GM19351 (cell line): ENCODE measurements around the gene MITF.

ENCODE experiments used
- ATAC-seq: cut with Tn5 transposase; IDR thresholded peaks from one replicate; pipeline ENCODE4 v1.9.1; 2021; ENCODE audit warnings: mild to moderate bottlenecking, moderate library complexity; ENCODE audit not compliant: unreplicated experiment

MITF gene

GRCh38 chr3:69941439-69942176 is 202.3 kb downstream of the MITF start:
- ATAC-seq = no peak

GRCh38 chr3:69944931-69945493 is 205.7 kb downstream of the MITF start:
- ATAC-seq = no peak

GRCh38 chr3:69948246-69948862 is 209.1 kb downstream of the MITF start:
- no peak for ATAC-seq

DNA sequence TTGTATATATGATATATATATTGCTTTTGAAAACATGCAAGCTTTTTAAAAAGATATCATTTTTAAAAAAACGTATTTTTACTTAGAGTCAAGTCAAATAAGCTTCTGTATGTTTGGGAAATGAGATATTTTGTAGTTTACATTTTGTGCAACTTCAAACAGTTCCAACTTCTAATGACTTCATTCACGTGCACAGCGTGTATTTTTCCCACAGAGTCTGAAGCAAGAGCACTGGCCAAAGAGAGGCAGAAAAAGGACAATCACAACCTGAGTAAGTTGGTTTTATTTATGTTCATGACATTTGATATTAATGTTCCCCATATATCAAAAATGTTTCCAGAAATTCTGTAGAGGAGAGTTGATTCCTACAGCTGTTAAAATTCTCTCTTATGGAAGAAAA is 212.4 kb downstream of the MITF start:
- ATAC-seq = no peak

DNA sequence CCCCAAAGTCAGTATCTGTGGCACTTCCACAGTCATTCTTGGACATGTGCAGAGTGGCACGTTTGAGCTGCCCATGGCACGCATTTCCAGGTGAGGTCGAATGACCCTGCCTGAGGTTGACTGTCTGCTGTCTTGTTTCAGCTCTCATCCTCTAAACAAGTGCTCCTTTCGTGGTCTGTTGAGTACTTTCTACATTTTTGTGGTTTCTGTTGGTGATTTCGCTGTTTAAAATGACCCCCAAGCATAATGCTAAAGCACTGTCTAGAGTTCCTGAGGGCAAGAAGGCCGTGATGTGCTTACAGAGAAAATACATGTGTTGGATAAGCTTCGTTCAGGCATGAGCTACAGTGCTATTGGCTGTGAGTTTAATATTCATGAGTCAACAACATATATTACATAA is 220.3 kb downstream of the MITF start:
- no peak for ATAC-seq

GRCh38 chr3:69961706-69962439 is 222.6 kb downstream of the MITF start:
- no peak for ATAC-seq

- ATAC-seq = no peak
Observed at GRCh38 chr3:69963643-69964042, 224.4 kb downstream of the MITF start.

- ATAC-seq = no peak
Observed at GRCh38 chr3:69967156-69967555, 227.9 kb downstream of the MITF start.

DNA sequence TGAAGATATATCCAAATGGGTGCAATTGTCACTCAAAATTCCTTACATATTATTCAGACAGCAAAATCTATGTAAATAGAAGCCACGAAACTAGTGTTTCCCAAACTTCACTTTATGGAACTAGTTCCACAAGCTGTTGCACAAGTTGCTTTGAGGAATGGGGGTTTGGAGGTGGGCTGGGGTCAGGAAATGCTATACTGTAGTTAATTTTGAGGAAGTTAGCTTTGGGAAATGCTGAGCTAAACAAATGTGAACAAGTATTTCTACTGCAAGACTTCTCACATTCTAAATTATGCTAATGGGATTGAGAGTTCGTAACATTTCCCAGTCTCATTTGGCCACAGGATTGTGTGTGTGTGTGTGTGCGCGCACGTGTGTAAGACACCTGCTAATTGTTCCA is 231.6 kb downstream of the MITF start:
- no peak for ATAC-seq

DNA sequence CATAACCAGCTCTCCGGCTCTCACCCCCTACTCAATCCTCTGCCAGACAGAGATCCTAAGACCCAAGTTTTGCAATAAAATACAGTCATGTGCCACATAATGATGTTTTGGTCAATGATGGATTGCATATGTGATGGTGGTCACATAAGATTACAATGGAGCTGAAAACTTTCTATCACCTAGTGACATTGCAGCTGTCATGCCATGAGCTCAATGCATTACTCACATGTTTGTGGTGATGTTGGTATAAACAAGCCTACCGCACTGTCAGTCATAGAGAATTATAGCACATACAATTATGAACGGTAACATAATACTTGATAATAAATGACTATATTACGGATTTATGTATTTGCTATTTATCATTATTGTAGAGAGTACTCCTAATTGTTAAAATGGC is 233.4 kb downstream of the MITF start:
- ATAC-seq = no peak

DNA sequence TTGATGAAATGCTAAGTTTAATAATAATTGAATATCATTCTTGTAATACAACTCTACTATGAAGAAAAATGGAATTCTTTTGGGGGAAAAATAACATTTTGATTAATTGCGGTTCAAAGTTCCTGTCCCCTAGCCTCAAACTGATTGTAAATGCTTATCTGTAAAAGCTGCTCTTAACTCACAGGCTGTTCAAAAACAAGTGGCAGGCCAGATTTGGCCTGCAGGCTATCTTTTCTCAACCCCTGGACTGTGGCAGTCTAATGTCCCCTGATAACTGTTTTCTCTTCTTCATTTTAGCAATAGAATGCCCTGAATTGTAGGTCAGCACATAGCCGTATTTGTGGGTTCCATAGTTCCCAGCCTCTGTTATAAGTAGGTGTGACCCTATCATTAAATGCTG is 236.8 kb downstream of the MITF start:
- no peak for ATAC-seq

DNA sequence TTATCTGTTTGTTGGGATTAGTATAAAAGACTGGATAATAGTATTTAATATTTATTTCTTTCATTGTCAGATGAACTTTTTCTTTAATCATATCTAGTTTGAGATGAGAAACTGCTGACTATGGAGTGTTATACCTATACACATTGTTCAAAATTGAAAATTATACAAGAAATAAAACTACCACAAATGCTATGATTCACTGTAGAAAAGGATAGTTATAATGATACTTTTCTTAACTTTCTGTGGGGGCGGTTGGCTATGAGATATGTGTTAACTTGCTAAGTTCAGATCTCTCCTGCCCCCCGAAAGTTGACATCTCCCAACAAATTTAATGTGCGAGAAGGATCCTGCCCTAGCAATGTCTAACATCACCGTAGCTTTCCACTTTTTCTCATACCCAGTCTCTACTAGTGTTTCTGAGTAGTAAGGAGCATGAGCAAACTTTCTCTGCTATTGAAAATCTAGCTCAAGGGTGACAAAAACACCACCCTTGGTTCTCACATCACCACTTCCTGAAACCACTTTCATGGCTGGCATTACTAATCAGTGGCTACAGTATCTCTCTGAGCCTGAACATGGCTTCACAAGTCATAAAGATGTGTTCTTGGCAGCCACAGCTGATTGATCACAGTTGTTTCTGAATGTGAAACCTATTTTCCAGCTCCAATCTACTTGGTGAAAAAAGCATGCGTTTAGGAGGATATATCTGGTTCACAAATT is 244.4 kb downstream of the MITF start:
- ATAC-seq = peak; percentile 63

- ATAC-seq = no peak
Observed at GRCh38 chr3:69985266-69985665, 246.0 kb downstream of the MITF start.

- no peak for ATAC-seq
Observed at GRCh38 chr3:69986419-69986818, 247.2 kb downstream of the MITF start.

GRCh38 chr3:69987833-69988232 is 248.6 kb downstream of the MITF start:
- ATAC-seq = no peak

- no peak for ATAC-seq
Observed at GRCh38 chr3:69993757-69994156, 254.5 kb downstream of the MITF start.

- no peak for ATAC-seq
Observed at GRCh38 chr3:69994919-69995318, 255.7 kb downstream of the MITF start.

DNA sequence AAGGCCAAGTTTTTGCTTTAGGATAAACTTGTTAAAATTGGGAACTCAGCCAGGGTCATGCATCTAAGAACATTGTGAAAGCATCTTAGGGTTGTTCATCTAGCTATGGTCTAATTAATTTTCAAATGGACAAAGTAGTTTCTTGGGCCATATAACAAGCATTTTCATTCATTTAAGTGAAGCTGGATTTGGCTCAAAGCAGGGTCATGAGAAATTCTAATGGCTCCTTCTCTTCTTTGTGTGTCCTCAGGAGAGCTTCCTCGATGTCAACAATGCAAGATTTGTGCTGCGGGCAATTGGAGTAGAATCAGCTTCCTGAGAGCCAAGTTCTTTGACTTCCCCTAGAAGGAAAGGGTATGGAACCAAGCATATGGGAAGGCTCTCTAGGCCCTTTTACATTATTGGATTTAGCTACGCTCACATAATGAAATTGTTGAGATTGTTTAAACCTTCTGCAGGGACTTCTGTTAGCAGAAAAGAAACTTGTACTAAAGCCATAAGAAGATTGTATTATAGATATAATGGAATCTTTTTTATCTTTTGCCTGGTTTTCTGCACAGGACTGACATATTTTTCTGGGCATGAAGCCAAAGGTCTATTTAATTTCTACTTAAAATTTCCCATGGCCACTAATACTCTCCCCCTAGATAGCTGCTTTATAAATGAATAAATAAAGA is 258.5 kb downstream of the MITF start:
- no peak for ATAC-seq

GRCh38 chr3:69998759-69999139 is 259.5 kb downstream of the MITF start:
- no peak for ATAC-seq

GRCh38 chr3:69999140-70000027 is 260.1 kb downstream of the MITF start, which contains the start of gene SAMMSON:
SAMMSON (plus strand) TSS chr3:69999733.
- no peak for ATAC-seq
